Activated effector memory CD4-positive, alpha-beta T cell treated with Interleukin-2 at 50 U/mL for 16 hours (primary cell): ENCODE measurements around the gene GP1BB.

ENCODE experiments used
- DNase-seq: peaks from one replicate; pipeline ENCODE4 v3.0.0-alpha.2; 2020

The GP1BB gene

DNA sequence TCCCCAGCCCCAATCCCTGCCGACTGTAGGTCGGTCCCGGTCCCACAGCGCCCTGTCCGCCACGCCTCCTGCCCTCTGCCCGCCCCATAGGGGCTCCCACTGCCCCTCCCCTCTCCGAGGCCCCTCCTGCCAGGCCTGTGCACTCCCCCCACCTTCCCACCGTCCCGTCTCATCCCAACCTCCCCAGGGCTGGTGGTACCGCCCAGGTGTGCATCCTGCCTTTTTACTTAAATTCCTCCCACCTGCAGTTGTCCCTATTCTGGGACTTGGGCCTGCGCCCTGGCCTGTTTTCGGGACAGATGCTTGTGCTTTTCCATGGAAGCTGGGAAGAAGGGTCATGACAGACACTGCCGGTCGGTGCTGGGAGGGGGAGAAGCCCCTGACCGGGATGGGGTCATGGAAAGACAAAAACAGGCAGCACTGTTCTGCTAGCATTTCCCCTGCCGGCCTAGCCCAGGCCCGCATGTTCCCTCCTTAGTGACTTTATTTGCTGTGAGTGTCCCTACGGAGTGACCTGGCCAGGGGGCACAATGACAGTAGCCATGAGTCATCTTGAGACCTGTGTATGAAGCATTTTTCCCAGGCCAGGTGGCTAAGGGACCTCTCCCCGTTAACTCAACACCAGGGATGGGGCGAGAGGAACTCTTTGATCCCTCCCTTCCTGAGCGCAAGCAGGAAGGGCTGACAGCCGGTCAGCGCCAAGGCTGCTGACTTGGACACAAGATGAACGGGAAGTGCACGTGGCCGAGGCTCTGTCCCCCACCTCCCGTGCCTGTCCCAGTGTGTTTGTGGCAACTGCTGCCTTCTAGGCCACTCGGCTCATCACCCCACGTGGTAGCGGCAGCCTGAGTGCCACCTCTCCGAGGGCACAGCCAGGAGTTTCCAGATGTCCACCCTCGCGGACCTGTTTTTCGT is 44.3 kb downstream of the GP1BB start:
- no peak for DNase-seq

DNA sequence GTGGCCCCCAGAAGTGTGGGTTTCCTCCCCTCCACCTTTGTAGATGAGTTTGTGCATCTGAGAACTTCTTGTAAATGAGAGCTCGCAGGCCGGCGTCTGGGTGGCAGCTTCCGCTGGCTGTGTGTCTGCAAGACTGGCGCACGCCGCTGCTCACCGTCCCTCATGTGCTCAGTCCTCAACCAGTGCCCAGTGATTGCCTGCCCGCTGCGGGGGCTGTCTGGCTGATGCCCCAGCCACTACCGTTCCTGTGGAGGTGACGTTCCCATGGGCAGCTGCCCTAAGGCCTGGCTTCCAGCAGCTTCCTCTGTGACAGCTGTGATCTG is 46.0 kb downstream of the GP1BB start:
- no peak for DNase-seq

DNA sequence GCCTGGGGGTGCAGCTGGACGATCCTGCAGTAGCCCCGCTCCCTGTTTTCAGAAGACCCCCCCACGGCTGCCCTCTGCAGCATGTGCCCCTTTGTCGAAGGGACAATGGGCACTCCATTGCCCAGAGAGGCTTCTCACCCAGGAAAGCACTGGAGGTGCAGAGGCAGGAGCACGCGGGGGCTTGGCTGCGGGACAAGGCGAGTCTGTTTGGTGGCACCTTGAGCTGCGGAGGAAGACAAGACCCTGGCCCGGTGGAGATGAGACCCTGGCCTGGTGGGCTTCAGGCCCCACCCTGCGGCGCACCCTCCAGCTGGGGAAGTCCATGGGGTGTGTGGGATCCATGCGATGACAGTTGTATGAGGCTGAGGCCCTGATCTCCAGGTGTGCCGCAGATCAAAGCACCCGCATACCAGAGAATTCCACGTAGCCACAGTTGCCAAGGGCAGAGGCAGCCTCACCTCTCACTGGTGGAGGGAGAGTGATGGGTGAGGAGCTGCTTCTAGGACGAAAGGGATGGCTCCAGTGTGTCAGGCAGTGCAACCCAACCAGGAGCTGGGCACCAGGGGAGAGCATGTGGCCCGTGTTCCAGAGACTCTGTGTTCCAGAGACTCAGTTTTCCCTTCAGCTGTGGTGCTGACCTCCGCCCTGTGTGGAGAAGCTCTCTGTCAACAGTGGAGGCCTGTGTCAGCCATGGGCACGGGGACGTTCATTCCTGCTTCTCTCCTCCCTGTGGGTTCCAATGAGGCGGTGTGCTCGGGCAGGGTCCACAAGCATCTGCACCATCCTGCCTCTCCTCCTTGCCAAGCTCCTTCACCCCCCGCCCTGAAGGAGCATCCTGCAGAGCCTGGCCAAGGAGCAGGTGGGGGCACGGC is 47.2 kb downstream of the GP1BB start:
- DNase-seq: no peak

DNA sequence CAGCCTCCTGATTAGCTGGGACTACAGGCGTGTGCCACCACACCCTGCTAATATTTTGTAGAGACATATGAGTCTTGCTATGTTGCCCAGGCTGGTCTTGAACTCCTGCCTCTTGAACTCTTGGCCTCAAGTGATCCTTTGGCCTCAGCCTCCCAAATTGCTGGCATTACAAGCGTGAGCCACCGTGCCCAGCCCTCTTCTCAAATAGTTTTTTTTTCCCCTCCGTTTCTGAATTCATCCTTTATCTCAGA is 49.0 kb downstream of the GP1BB start:
- DNase-seq: no peak

DNA sequence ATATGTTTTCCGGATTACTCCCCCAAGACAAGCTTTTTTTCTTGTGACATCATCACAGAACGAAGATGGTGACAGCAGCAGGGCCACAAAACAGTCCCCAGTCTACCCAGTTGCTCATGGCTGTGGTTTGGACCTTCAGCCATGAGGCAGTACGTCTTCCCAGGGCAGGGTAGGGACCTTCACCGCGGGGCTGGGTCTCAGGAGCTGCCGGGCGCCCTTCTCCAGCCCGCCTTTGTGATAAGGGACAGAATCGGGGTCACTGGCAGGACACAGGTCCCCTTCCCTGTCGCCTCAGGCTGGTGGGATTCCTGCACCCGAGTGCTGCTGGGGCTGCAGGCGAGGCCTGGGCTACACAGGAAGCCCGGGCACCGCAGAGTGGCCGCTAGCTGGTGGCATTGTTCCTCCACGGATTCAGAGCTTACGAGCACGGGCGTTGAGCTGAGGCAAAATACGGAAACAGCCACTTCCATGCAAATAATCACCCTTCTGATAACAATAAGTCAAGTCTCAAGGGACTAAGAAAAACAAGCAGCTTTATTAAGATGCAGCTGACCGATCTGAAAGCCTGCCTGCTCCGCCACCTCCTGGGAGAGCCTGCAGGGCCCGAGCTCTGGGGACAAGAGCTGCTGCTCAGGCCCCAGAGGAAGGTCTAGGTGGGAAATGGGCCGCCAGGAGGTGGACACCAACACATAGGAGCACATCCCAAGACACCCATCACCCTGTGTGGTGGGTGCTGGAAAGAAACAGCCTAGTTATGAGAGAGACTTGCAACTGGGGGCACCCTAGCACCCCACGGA is 49.5 kb downstream of the GP1BB start:
- no peak for DNase-seq

DNA sequence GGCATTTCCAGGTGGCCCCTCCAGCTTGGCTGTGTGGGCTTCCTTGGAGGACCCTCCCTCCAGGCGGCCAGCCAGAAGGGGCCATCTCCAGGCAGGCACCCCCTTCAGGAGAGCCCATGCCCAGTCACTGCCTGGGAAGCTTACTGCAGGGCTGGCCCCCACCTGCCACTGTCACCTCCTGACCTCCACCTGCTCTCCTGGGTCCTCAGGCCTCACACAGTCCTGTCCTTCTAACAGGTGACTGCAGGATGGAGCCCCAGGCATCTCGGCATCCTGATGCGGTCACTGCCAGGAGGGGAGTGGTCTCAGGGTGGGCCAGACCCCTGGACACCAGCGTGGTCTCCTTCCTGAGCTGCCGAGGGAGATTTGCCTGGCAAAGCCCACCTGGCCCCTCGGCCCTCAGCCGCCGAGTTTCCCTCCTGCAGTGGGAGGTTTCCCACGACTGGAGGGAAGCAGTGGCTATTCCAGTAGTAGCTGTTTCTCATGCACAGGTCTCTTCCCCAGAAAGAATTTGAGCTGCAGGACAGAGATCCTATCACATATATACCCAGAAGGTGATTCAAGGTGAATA is 50.2 kb downstream of the GP1BB start:
- no peak for DNase-seq
